HUES6 (cell line): ENCODE results near the gene DVL3.
A peak's percentile ranks its signal among the peaks of the same experiment; 100 is the strongest.
"Not testable (repeated sequence)": the region's sequence is repeated elsewhere in the genome, so short reads cannot be mapped to it uniquely, and the experiment has no call there.

ENCODE experiments used
- H3K27ac ChIP-seq: 2 replicates; pipeline ENCODE4 v1.7.0; 2013; ENCODE audit warnings: low read depth, mild to moderate bottlenecking, low read length, inconsistent platforms
- H3K27me3 ChIP-seq: 2 replicates; pipeline ENCODE4 v1.6.1; 2013; ENCODE audit warnings: low read length; ENCODE audit not compliant: control insufficient read depth, insufficient read depth
- H3K36me3 ChIP-seq: 2 replicates; pipeline ENCODE4 v1.6.1; 2013; ENCODE audit warnings: low read length; ENCODE audit not compliant: control insufficient read depth, insufficient read depth
- H3K4me1 ChIP-seq: 2 replicates; pipeline ENCODE4 v1.6.1; 2013; ENCODE audit warnings: low read length; ENCODE audit not compliant: control insufficient read depth, insufficient read depth
- H3K4me3 ChIP-seq: 2 replicates; pipeline ENCODE4 v1.5.1; 2013; ENCODE audit warnings: low read depth, low read length
- H3K9ac ChIP-seq: one replicate; pipeline ENCODE4 v1.6.1; 2013; ENCODE audit warnings: mild to moderate bottlenecking, low read length
- H3K9me3 ChIP-seq: 2 replicates; pipeline ENCODE4 v1.6.1; 2013; ENCODE audit warnings: low read depth, low read length; ENCODE audit not compliant: control insufficient read depth, insufficient read depth

DVL3 gene

GRCh38 chr3:184154885-184155643 lies at the start of gene DVL3:
DVL3 (plus strand) TSS chr3:184155377; CDS start chr3:184155636, 259 bp downstream.
- peak within 1 kb of the TSS; percentile 89 for H3K27ac ChIP-seq
- H3K4me3 ChIP-seq: peak within 1 kb of the TSS; percentile 100
- H3K9me3 ChIP-seq: no peaks in the 10 kb centered on the region
- H3K27me3 ChIP-seq: no peaks in the 10 kb centered on the region
- H3K36me3 ChIP-seq: 0 out of 2 replicates have a peak, but pooled peaks cover 3% of the 10 kb centered on the region
- H3K4me1 ChIP-seq: peaks cover 11% of the 10 kb centered on the region; the same call in 1 of the 2 replicates
- H3K9ac ChIP-seq: peak within 1 kb of the TSS; percentile 95

- peak overlapping the region; percentile 33; the same call in 1 of the 2 replicates for H3K27ac ChIP-seq
- peaks cover 3% of the 10 kb centered on the region; the same call in 1 of the 2 replicates for H3K4me1 ChIP-seq
- H3K9ac ChIP-seq: no peak overlapping the region
- H3K4me3 ChIP-seq: no peak overlapping the region
- no peaks in the 10 kb centered on the region for H3K36me3 ChIP-seq
- H3K27me3 ChIP-seq: no peaks in the 10 kb centered on the region
- H3K9me3 ChIP-seq: no peaks in the 10 kb centered on the region
These were observed 44.9 kb upstream of the DVL3 start for GRCh38 chr3:184110316-184110725.

DNA sequence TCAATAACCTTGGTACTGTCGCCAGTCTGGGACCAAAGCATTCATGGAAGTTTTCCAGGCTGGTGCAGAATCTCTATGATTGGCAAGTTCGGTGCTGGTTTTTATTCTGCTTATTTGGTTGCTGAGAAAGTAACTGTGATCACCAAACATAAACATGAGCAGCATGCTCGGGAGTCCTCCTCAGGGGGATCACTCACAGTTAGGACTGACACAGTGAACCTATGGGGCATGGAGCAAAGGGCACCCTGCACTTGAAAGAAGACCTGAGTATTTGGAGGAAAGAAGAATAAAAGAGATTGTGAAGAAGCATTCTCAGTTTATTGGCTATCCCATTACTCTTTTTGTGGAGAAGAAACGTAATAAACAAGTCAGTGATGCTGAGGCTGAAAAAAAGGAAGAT lies 39.2 kb upstream of the DVL3 start:
- Histone ChIP-seq H3K4me1 (no peaks in the 10 kb centered on the region), H3K9me3 (no peaks in the 10 kb centered on the region), H3K4me3 (no peak overlapping the region), H3K36me3 (no peaks in the 10 kb centered on the region), H3K9ac (no peak overlapping the region), H3K27me3 (peaks cover 9% of the 10 kb centered on the region; the same call in 1 of the 2 replicates), H3K27ac (no peak overlapping the region)

- no peaks in the 10 kb centered on the region for H3K9me3 ChIP-seq
- no peak overlapping the region for H3K4me3 ChIP-seq
- no peaks in the 10 kb centered on the region for H3K4me1 ChIP-seq
- no peak overlapping the region for H3K27ac ChIP-seq
- no peaks in the 10 kb centered on the region for H3K36me3 ChIP-seq
- peaks cover 9% of the 10 kb centered on the region; the same call in 1 of the 2 replicates for H3K27me3 ChIP-seq
- no peak overlapping the region for H3K9ac ChIP-seq
These were observed 37.5 kb upstream of the DVL3 start for GRCh38 chr3:184117636-184118035.

DNA sequence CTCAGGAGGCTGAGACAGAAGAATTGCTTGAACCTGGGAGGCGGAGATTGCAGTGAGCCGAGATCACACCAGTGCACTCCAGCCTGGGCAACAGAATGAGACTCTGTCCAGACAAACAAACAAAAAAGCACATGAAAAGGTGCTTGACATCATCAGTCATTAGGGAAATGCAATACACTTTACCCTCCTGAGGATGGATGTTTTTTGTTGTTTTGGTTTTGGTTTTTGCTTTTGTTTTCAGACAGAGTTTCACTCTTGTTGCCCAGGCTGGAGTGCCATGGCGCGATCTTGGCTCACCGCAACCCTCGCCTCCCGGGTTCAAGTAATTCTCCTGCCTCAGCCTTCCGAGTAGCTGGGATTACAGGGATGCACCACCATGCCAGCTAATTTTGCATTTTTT lies 34.1 kb upstream of the DVL3 start:
- not testable (repeated sequence) for H3K4me3 ChIP-seq, H3K27ac ChIP-seq, H3K4me1 ChIP-seq

GRCh38 chr3:184126006-184126405 lies 29.2 kb upstream of the DVL3 start:
- Histone ChIP-seq H3K4me1 (peaks cover 2% of the 10 kb centered on the region; the same call in 1 of the 2 replicates), H3K4me3 (no peak overlapping the region), H3K27ac (no peak overlapping the region), H3K9me3 (no peaks in the 10 kb centered on the region), H3K9ac (no peak overlapping the region), H3K27me3 (no peaks in the 10 kb centered on the region), H3K36me3 (no peaks in the 10 kb centered on the region)

More for the DNA sequence above, 34.1 kb upstream of the DVL3 start:
- H3K9me3 ChIP-seq, H3K27me3 ChIP-seq, H3K36me3 ChIP-seq, H3K9ac ChIP-seq: not testable (repeated sequence)

GRCh38 chr3:184129012-184129411 lies 26.2 kb upstream of the DVL3 start:
- H3K4me3 ChIP-seq: no peak overlapping the region
- no peaks in the 10 kb centered on the region for H3K36me3 ChIP-seq
- no peak overlapping the region for H3K27ac ChIP-seq
- H3K9me3 ChIP-seq: no peaks in the 10 kb centered on the region
- H3K4me1 ChIP-seq: peaks cover 2% of the 10 kb centered on the region
- no peak overlapping the region for H3K9ac ChIP-seq
- no peaks in the 10 kb centered on the region for H3K27me3 ChIP-seq

GRCh38 chr3:184132945-184133344 lies 22.2 kb upstream of the DVL3 start:
- Histone ChIP-seq H3K9me3 (no peaks in the 10 kb centered on the region), H3K4me1 (peaks cover 8% of the 10 kb centered on the region), H3K4me3 (no peak overlapping the region), H3K9ac (no peak overlapping the region), H3K27ac (no peak overlapping the region), H3K36me3 (peaks cover 11% of the 10 kb centered on the region; the same call in 1 of the 2 replicates), H3K27me3 (no peaks in the 10 kb centered on the region)

DNA sequence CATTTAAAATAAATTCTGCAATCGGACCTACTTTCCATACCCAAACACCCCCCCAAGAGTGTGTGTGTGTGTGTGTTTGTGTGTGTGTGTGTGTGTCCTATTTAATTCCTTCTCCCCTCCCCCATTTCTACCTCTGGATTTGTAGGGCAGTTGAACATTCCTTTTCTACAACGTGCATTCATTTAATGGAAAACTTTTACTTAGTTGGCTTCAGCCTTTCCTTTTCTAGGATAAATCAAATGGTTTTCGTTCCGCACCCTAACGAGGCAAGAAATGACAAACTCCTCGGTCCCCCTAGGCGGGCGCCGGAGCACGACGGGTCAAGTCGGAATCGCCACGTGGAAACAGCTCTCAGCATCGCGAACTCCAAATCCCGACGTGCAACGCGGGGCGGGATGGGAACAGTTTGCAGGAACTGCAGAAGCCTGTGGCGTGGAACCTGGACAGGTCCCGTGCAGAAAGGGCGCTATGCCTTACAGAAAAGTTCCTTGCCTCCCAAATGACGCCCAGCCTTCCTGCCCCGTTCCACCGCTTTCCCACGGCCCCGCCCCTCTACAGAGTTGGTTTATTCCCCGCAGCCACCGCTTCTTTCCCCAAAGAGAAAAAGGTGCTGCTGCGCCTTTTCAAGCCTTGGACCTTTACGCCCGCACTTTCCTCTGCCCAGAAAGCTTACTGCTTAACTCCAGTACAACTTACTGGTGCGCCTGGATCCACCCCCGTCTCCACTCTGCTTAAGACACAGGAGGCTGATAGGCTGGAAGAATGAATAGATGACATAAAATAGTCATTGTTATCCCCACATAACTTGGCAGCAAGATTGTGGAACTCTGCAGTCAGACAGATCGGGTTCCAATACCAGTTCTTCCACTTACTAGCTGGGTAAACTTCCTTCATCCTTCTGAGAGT lies 21.1 kb upstream of the DVL3 start:
- Histone ChIP-seq H3K27me3 (no peaks in the 10 kb centered on the region), H3K27ac (no peak overlapping the region), H3K36me3 (peaks cover 12% of the 10 kb centered on the region; the same call in 1 of the 2 replicates), H3K9me3 (no peaks in the 10 kb centered on the region), H3K9ac (peak overlapping the region; percentile 93), H3K4me1 (peaks cover 5% of the 10 kb centered on the region; the same call in 1 of the 2 replicates), H3K4me3 (peak overlapping the region; percentile 85)

DNA sequence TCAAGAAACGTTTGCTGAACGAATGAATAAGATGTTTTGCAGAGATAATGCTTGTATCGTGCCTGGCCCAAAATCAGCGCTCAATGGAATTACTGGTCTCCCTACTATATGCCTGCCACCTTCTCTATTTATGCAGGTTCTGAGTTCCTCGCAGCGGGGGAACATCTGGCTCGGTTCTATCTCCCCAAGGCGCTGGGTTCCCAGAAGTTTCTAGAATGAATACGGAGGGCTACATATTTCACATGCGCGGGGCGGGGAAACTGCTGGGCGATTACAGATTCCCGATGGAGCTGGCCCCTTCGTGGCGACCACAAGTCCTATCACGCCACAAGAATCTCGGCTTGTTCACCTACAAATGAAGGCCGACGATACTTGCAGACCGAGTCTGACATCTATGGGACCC lies 20.4 kb upstream of the DVL3 start:
- H3K36me3 ChIP-seq: peaks cover 12% of the 10 kb centered on the region; the same call in 1 of the 2 replicates
- H3K9ac ChIP-seq: peak overlapping the region; percentile 93
- no peaks in the 10 kb centered on the region for H3K9me3 ChIP-seq
- H3K27ac ChIP-seq: no peak overlapping the region
- H3K27me3 ChIP-seq: no peaks in the 10 kb centered on the region
- peaks cover 5% of the 10 kb centered on the region; the same call in 1 of the 2 replicates for H3K4me1 ChIP-seq
- H3K4me3 ChIP-seq: peak overlapping the region; percentile 85
